Left lung (tissue), 14 donors: ENCODE measurements around the gene GSTA5. TPM values are rescaled to one million over a fixed set of nuclear protein-coding genes. Genes with fewer than 3 reads are reported as not detected.

Experiments used
- ATAC-seq: fragments of 200-7000 bp; cut with Tn5 transposase; one replicate; pipeline ENCODE4 v1.9.1; 2020; ENCODE audit warnings: moderate library complexity
- DNase-seq, 4 donors: peaks; one replicate each; pipeline ENCODE4 v3.0.0-alpha.2; 2013 to 2020
- H3K27ac ChIP-seq, 2 donors: fragments of 200-600 bp; sonication (generic) in 1 of 2; one replicate each; pipeline versions ENCODE4 v1.5.0 to v1.8.0; 2020 to 2021
- H3K27me3 ChIP-seq, 2 donors: fragments of 200-600 bp; sonication (generic) in 1 of 2; one replicate each; pipeline versions ENCODE4 v1.5.0 to v1.8.0; 2020 to 2021
- H3K36me3 ChIP-seq, 2 donors: fragments of 200-600 bp; sonication (generic) in 1 of 2; one replicate each; pipeline versions ENCODE4 v1.5.0 to v1.8.0; 2020 to 2021
- H3K4me1 ChIP-seq, 2 donors: fragments of 200-600 bp; one replicate each; pipeline ENCODE4 v1.8.0; 2021
- H3K4me3 ChIP-seq, 2 donors: fragments of 200-600 bp; sonication (generic) in 1 of 2; one replicate each; pipeline versions ENCODE4 v1.5.0 to v1.8.0; 2020 to 2021; ENCODE audit warnings: mild to moderate bottlenecking in 1 of 2
- H3K9me3 ChIP-seq, 2 donors: fragments of 200-600 bp; sonication (generic) in 1 of 2; one replicate each; pipeline versions ENCODE4 v1.5.0 to v1.8.0; 2020 to 2021
- intact Hi-C, 2 donors: fragments of 100-400 bp; cut with DNase I; formaldehyde crosslinking; loops; one replicate each; pipeline versions ENCODE4 v1.11.2 to v1.14.2; 2022
- long read RNA-seq, 12 donors: library from polyadenylated mRNA in 2 of 12; unstranded in 2 of 12; transcript quantifications; one replicate each; pipeline ENCODE4 v2.0.0 and lab custom pipeline, GENCODE V29; 2019 to 2026
- polyA plus RNA-seq, 6 donors: library from polyadenylated mRNA; unstranded; fragments of 120-200 nt; gene quantifications; one replicate each; pipeline ENCODE4 v1.2.1, GENCODE V29; 2013; ENCODE audit not compliant: insufficient read length in 6 of 6
- total RNA-seq, 2 donors: library from RNA; stranded (reverse); fragmentation: NEBNext Ultra II Directional; extraction: Animal tissue kit (Norgen Biotek cat#: 25700); gene quantifications; one replicate each; pipeline ENCODE4 v1.2.1, GENCODE V29; 2021
- TF ChIP-seq, protein P1 (sequence below), 2 donors: fragments of 200-600 bp; sonication (generic) in 1 of 2; IDR thresholded peaks; one replicate each; pipeline versions ENCODE4 v1.5.0 to v1.8.0; 2021; ENCODE audit warnings: antibody characterized with exemption in 2 of 2
- donor health status: DM: no; HTN: yes; CAD: no.
- donor health status: DM: no; HTN: no; CAD: no.

GSTA5 gene
- total RNA-seq (not detected), polyA plus RNA-seq (not detected)
- long read RNA-seq, donor 1 = 0 reads
- long read RNA-seq, donor 2 = 0 reads
- long read RNA-seq, donor 3 = 0 reads
- long read RNA-seq, donor 4 = 0 reads
- long read RNA-seq, donor 5 = 0 reads
- long read RNA-seq, donor 6 = 0 reads
- long read RNA-seq, donor 7 = 0 reads
- long read RNA-seq, donor 8 = 0 reads
- long read RNA-seq, donor 9 = 0 reads
- long read RNA-seq, donor 10 = 0 reads
- long read RNA-seq, donor 11 = 0 reads
- long read RNA-seq, donor 12 = 0 reads

DNA sequence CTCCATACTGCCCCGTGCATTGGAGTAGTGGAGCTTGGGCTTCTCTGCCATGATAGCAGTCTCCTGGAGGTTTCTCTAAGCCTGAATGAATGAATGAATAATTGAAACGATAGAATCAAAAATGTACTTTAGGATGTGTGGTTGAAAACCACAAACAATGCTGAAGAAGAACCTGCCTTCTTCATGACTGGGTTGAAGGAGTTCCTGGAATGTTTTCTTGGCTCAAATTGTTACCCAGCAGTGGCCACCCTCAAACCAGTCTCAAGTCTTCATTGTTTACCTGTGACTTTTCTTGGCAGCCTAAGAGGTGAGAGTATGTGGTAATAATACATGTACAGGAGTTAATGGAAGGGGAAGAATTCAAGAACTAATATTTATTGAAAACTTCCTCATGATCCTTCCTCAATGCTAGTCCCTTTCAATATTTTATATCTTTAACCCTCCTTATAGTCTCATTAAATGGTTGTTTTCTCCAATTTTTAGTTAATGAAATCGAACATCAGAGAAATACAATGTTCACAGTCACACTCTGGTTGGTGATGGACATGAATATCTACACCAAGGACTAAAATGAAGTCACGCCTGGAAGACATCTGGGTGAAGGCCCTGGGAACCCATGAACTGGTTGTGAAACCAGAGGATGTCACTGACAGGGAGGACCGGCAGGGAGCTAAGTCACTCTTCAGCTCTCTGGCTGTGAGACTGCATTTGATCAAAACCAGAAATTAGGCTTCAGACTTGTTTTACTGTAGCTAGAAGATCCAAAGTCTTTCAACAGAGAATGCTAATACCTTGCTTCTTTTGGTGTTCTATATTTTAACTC lies at the start of gene GSTA5:
Gene GSTA5, minus strand, starts transcription at position 51 of the 823 bp plus-strand sequence.
- Histone ChIP-seq H3K27me3 (no peaks in the 10 kb centered on the region), H3K9me3 (no peaks in the 10 kb centered on the region), H3K36me3 (no peaks in the 10 kb centered on the region), H3K4me3 (no peak within 1 kb of the TSS), H3K4me1 (no peaks in the 10 kb centered on the region), H3K27ac (no peak within 1 kb of the TSS)
- intact Hi-C loops = no loop called here
- no peak for DNase-seq
- TF ChIP-seq, protein P1, sequence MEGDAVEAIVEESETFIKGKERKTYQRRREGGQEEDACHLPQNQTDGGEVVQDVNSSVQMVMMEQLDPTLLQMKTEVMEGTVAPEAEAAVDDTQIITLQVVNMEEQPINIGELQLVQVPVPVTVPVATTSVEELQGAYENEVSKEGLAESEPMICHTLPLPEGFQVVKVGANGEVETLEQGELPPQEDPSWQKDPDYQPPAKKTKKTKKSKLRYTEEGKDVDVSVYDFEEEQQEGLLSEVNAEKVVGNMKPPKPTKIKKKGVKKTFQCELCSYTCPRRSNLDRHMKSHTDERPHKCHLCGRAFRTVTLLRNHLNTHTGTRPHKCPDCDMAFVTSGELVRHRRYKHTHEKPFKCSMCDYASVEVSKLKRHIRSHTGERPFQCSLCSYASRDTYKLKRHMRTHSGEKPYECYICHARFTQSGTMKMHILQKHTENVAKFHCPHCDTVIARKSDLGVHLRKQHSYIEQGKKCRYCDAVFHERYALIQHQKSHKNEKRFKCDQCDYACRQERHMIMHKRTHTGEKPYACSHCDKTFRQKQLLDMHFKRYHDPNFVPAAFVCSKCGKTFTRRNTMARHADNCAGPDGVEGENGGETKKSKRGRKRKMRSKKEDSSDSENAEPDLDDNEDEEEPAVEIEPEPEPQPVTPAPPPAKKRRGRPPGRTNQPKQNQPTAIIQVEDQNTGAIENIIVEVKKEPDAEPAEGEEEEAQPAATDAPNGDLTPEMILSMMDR (IDR thresholded peaks at IDR 0.05) = no peak
- ATAC-seq = peak; percentile 85

DNA sequence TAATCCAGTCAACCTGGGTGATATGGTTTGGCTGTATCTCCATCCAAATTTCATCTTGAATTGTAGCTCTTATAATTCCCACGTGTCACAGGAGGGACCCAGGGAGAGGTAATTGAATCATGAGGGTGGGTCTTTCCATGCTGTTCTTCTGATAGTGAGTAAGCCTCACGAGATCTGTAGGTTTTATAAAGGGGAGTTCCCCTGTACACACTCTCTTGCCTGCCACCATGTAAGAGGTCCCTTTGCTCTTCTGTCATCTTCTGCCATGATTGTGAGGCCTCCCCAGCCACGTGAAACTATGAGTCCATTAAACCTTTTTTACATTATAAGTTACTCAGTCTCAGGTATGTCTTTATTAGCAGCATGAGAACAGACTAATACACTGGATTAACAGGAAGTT lies 49.4 kb upstream of the GSTA5 start:
- no peaks in the 10 kb centered on the region for H3K9me3 ChIP-seq
- H3K36me3 ChIP-seq = no peaks in the 10 kb centered on the region
- no peak overlapping the region for H3K4me3 ChIP-seq
- ATAC-seq (no peak), DNase-seq (no peak)
- no peaks in the 10 kb centered on the region for H3K4me1 ChIP-seq
- intact Hi-C loops = no loop called here
- TF ChIP-seq, protein P1 (IDR thresholded peaks at IDR 0.05) = no peak
- H3K27me3 ChIP-seq = no peaks in the 10 kb centered on the region
- H3K27ac ChIP-seq = no peak overlapping the region

DNA sequence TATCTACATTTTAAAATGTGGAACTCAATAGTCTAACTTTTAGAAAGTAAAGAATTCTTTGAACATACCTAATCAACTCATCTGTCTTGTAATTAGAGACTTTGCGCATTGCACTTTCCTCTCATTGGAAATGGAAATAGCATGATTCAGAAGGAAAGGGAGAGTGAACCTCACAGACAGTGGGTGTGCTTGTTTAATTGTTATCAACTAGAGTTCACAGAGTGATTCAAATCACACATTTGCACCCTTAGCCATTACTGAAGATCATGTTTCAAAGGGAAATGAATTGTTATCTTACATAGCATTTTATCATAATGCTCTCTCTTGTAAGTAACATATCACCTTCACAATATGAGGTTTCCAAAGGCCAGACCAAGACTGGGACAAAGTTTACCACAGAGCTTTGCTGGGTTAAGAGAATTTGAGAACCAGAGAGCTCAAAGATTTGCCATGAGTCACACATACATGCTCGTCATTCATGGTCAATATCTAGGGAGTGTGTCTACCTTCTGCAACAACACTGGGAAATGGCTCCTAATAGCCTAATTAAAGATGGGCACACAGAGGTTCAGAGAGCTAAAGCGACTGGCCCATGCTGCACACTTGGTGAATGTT lies 47.4 kb upstream of the GSTA5 start:
- Histone ChIP-seq H3K27ac (no peak overlapping the region), H3K36me3 (no peaks in the 10 kb centered on the region), H3K4me1 (no peaks in the 10 kb centered on the region), H3K9me3 (no peaks in the 10 kb centered on the region), H3K27me3 (no peaks in the 10 kb centered on the region), H3K4me3 (no peak overlapping the region)
- no peak for DNase-seq
- intact Hi-C loops = no loop called here
- no peak for ATAC-seq
- TF ChIP-seq, protein P1 (IDR thresholded peaks at IDR 0.05) = no peak

GRCh38 chr6:52881996-52882841 lies 41.6 kb upstream of the GSTA5 start:
- Histone ChIP-seq H3K4me3 (peak overlapping the region; percentile 32 to 45), H3K27me3 (no peaks in the 10 kb centered on the region)

More at GRCh38 chr6:52881996-52882841, 41.6 kb upstream of the GSTA5 start:
- Histone ChIP-seq H3K27ac (peak overlapping the region; percentile 55 to 62), H3K4me1 (peaks cover 0 to 7% of the 10 kb centered on the region in 2 donors), H3K36me3 (no peaks in the 10 kb centered on the region), H3K9me3 (no peaks in the 10 kb centered on the region)
- peak; percentile 62 to 78 (median 68) for DNase-seq
- peak; percentile 100 for ATAC-seq
- TF ChIP-seq, protein P1 (IDR thresholded peaks at IDR 0.05) = peak; percentile 77 to 80
- intact Hi-C loops = no loop called here
